GM06990 (cell line): ENCODE data around the gene CAMTA1.

ENCODE experiments used
- DNase-seq: peaks from one replicate; pipeline ENCODE4 v3.0.0-alpha.2; 2011; ENCODE audit not compliant: insufficient read length; ENCODE audit errors: extremely low read depth
- H3K27me3 ChIP-seq: replicated peaks from 2 replicates; pipeline ENCODE4 v1.6.0; 2011; ENCODE audit warnings: low read length; ENCODE audit not compliant: control insufficient read depth, insufficient read depth
- H3K36me3 ChIP-seq: 2 replicates; pipeline ENCODE4 v1.5.1; 2011; ENCODE audit warnings: low read length; ENCODE audit not compliant: control insufficient read depth, insufficient read depth
- H3K4me3 ChIP-seq: replicated peaks from 2 replicates; pipeline ENCODE4 v1.5.1; 2011; ENCODE audit warnings: low read depth, mild to moderate bottlenecking, control low read depth, low read length
- TF ChIP-seq, protein P1 (sequence below): IDR thresholded peaks from 2 replicates; pipeline ENCODE4 v1.5.1; 2011; ENCODE audit warnings: low read length, control low read depth, mild to moderate bottlenecking, inconsistent platforms; ENCODE audit not compliant: insufficient read depth, poor library complexity, severe bottlenecking

The CAMTA1 gene

DNA sequence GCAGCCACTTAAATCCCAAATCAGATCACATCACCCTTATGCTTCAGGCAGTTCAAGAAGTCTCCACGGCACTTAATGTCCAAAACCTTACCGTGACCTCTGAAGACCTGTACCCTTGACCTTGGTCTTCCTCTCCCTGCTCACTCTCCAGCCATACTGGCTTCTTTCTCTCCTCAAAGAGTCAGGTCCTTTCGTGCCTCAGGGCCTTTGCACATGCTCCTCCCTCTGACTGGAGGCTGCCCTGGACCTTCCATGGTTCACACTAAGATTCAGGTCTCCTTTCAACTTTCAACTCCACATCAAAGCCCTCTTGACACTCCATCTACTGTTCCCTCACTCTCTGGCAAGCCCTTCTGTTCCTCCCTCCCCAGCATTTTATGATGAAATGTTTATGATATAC is 695.9 kb downstream of the CAMTA1 start:
- TF ChIP-seq, protein P1, sequence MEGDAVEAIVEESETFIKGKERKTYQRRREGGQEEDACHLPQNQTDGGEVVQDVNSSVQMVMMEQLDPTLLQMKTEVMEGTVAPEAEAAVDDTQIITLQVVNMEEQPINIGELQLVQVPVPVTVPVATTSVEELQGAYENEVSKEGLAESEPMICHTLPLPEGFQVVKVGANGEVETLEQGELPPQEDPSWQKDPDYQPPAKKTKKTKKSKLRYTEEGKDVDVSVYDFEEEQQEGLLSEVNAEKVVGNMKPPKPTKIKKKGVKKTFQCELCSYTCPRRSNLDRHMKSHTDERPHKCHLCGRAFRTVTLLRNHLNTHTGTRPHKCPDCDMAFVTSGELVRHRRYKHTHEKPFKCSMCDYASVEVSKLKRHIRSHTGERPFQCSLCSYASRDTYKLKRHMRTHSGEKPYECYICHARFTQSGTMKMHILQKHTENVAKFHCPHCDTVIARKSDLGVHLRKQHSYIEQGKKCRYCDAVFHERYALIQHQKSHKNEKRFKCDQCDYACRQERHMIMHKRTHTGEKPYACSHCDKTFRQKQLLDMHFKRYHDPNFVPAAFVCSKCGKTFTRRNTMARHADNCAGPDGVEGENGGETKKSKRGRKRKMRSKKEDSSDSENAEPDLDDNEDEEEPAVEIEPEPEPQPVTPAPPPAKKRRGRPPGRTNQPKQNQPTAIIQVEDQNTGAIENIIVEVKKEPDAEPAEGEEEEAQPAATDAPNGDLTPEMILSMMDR, result no peak
- Histone ChIP-seq H3K27me3 (no peaks in the 10 kb centered on the region; the same call in none of the 2 replicates), H3K36me3 (no peaks in the 10 kb centered on the region), H3K4me3 (no peak overlapping the region)
- no peak for DNase-seq

DNA sequence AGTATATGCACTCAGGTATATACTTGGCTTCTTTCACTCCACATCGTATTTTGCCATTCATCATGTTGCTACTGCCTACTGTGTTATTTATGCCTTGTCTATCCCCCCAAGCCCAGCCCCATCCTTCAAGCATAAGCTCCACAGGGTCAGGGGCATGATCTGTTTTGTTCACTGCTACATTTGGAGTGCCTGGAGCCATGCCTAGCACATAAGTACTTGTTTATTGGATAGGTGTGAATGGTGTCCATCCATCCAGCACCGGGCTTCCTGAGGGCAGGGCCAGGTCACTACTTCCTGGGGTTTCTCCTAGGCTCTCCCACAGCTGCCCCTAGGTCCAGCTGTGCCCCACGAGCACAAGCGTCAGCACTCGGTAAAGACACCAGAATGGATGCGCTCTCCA is 696.8 kb downstream of the CAMTA1 start:
- no peak overlapping the region for H3K4me3 ChIP-seq
- H3K36me3 ChIP-seq, result no peaks in the 10 kb centered on the region
- H3K27me3 ChIP-seq, result no peaks in the 10 kb centered on the region; the same call in none of the 2 replicates
- TF ChIP-seq, protein P1, result no peak
- no peak for DNase-seq

DNA sequence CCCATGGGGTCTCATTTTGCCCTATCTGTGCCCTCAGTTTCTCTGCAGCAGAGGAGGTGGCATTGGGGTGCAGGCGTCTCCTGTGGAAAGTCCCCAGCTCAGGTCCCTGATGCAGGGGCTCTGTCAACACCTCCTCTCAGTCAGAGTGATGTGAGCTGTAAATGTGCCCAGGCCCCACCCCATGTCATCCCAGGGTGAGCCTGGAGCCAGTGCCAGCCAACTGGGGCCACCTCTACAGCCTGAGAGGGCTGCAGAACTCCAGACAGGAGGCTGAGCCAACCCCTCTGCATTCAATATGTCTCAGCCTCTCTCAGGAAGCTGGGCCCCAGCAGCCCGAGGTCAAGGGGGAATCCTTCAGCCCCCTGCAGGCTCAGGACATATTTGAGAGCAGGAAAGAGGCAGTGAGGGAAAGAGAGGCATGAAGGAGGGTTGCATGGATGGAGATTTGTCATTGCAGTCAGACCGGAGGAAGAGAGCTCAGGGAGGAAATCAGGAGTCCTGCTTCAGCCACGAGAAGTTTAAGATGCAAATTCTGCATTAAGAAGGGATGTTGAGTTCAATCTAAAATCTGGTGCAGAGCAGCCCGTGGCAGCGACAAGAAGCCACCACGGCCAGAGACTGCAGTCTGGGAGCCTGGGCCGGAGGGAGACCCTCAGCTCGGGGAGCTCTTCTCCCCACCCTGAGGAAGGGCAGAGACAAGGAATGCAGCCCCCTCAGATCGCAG is 697.7 kb downstream of the CAMTA1 start:
- DNase-seq, result no peak
- Histone ChIP-seq H3K36me3 (no peaks in the 10 kb centered on the region), H3K4me3 (no peak overlapping the region), H3K27me3 (no peaks in the 10 kb centered on the region; the same call in none of the 2 replicates)
- TF ChIP-seq, protein P1, result no peak

DNA sequence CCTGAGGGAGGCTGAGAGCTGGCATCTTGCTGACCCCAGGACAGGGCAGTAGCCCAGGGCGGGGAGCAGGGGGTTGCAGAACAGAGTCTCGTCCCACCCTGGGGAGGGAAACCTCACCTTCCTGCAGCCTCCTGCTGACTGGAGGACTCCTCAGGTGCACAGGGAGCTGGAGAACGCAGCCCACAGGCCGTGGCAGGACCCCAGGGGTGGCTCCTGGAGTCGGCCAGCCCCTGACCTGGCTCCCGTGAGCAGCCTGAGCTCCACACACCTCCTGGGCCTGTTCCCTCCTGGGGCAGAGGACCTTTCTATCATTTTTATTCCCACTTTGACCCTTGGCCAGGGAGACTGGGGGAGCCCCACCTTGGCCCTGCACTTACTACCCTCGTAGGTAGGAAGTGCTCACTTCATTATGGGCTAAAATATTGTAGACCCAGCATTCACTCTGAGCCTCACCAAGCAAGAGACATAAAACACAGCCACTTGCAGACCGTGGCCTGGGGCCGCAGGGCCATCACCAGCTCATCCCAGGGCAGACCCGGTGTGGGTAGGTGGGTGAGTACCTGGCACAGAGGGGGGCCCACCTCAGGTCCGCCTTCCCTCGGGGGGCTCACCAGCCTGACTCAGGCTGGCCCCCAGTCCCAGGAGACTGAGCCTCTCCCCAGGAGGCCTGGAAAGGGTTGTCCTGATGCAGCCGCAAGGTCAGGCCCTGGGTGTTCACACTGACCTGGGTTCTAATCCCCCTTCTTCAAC is 698.6 kb downstream of the CAMTA1 start:
- no peak for DNase-seq
- Histone ChIP-seq H3K27me3 (no peaks in the 10 kb centered on the region; the same call in none of the 2 replicates), H3K4me3 (no peak overlapping the region), H3K36me3 (no peaks in the 10 kb centered on the region)
- TF ChIP-seq, protein P1, result no peak

DNA sequence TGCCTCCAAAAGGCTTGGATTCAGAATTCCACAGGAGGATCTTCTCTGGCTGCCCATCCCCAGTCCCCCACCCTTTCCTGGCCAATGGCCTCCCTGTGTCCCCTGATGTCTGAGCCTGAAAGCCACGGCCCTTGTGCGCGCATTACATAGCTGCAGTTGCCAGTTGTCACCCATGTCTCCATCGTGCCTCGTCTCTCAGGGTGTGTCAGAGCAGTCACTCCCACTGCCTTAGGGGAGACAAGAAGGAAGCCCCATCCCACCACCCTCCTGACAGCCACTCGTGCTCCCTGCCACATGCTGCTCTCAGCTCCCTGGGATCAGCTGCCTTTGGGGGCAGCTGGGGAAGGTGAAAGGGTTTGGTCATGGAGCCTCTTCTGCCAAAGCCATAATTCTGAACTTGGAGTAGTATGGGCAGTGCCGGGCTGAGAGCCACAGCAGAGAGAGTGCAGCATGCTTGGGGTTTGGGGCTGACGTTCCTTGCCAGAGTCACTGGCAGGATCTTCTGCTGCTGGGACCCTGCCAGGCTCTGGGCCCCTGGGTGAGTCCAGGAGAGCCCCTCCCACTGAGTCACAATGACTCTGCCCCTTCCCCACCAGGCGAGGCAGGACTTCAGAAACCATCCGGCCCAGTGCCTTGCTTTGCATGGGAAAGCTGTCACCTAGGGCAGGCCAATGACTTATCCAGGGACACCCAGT is 700.0 kb downstream of the CAMTA1 start:
- Histone ChIP-seq H3K27me3 (no peaks in the 10 kb centered on the region; the same call in none of the 2 replicates), H3K36me3 (no peaks in the 10 kb centered on the region)
- no peak for DNase-seq

More for the DNA sequence above, 700.0 kb downstream of the CAMTA1 start:
- no peak overlapping the region for H3K4me3 ChIP-seq
- TF ChIP-seq, protein P1, result no peak
